ENCODE data around the gene DMRTA2.
"Not testable (repeated sequence)": the region's sequence is repeated elsewhere in the genome, so short reads cannot be mapped to it uniquely, and the experiment has no call there.

The DMRTA2 gene

GRCh38 chr1:50393522-50394120 lies 29.6 kb downstream of the DMRTA2 start:
- DNase-seq (ENCODE audit: low read depth in 2 of 2) = no peak

- not testable (repeated sequence) for DNase-seq (ENCODE audit: low read depth in 2 of 2)
Observed at GRCh38 chr1:50381551-50381950, 41.7 kb downstream of the DMRTA2 start.

- no peak for DNase-seq (ENCODE audit: low read depth in 2 of 2)
Observed at GRCh38 chr1:50378770-50379169, 44.5 kb downstream of the DMRTA2 start.

DNA sequence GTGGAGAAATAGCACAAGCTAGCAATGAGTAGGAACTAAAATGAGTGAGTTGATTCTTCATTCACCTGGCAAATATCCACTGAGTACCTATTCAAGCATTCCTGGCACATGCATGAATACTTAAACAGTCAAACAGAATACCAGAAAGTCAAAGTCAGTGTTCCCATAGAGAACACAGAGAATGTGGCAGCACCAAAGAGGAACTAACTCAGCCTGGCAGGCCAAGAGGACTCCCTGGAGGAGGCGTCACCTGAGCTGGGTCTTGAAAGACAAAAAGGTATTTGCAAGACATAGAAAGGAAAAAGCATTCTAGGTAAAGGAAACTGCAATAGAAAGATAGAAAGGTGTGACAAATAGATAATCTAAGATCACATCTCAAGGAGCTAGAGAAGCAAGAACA lies 49.7 kb downstream of the DMRTA2 start:
- DNase-seq (ENCODE audit: low read depth in 2 of 2) = no peak

DNA sequence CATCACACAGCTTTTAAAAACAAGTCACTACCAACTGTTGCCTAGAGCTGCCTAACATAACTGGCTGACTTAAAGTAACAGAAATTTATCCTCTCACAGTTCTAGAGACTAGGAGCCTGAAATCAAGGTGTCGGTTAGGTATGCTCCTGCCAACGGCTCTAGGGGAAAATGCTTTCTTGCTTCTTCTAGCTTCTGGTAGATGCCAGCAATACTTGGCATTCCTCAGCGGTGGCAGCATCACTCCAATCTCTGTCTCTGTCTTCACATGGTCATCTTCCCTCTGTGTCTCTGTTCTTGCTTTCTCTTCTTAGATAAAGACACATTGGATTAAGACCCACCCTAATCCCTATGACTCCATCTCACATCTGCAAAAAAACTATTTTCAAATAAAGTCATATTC lies 51.5 kb downstream of the DMRTA2 start:
- DNase-seq (ENCODE audit: low read depth in 2 of 2) = no peak

GRCh38 chr1:50369830-50370229 lies 53.4 kb downstream of the DMRTA2 start:
- no peak for DNase-seq (ENCODE audit: low read depth in 2 of 2)

- no peak for DNase-seq (ENCODE audit: low read depth in 2 of 2)
Observed at GRCh38 chr1:50369008-50369634, 54.1 kb downstream of the DMRTA2 start.

DNA sequence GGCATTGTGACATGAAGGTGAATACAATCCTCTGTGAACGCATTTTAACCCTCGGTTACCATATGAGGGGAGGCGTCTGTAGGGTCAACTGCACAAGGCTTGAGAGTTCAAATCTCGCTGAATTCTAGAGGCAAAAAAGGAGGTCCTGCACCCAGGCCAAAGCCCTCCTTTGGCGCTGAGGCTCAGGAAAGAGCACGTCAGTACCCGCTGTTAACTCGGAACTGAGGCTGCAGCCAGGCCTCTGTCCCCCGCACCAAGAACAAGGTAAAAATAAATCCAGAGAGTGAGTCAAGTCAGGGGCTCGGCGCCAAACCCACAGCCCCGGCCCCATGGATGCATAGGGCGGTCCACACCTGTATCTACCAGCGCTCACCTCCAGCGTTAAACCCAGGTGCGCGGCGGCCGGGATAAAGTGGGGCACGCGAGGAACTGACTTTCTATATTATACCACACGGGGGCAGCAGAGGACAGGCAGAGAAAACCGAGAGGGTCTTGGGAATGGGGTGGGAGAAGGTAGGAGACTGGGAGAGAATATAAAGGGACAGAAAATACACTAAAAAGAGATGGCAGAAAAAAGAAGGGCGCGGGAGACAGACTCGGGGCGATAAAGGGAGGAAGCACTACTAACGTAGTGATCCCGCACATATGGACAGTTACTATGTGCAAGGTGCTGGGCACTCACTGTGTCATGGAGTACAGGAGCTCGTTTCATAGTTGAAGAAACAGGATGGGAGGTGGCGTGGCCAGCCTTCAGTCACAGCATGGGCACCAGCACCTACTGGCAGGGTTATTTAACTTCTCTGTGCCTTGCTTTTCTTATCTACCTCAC lies 54.9 kb downstream of the DMRTA2 start:
- no peak for DNase-seq (ENCODE audit: low read depth in 2 of 2)
